ENCODE data around the gene CFAP410.

DNA sequence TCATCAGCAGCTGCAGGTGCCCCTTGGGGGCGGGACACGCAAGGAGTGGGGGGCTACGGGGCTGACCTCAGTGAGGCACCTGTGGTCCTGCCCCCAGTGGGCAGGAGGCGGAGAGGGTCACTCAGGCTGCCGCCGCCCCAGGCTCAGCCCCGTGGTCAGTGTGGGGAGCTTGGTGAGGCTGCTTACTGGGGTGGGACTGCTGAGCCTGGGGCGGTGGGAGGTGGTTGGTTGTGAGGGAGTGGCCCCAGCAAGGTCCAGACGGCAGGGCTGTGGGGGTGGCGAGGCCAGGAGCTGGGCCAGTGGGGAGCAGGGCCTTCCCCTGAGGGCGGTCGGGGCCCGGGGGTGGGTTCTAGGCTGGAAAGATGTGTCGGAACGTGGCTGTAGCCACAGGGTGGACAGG lies 25.1 kb downstream of the CFAP410 start:
- TF ChIP-seq POLR2A (IDR thresholded peaks at IDR 0.05) = no peak
- TF ChIP-seq CTCF (IDR thresholded peaks at IDR 0.05) = no peak
